Stimulated activated naive CD4-positive, alpha-beta T cell treated with Interleukin-2 at 50 U/mL for 16 hours (primary cell): ENCODE data around the gene PPY.
"Not testable (repeated sequence)": the region's sequence is repeated elsewhere in the genome, so short reads cannot be mapped to it uniquely, and the experiment has no call there.

Experiments used
- DNase-seq: peaks from one replicate; lab custom pipeline; 2025; lab: John Stamatoyannopoulos, UW

The PPY gene

DNA sequence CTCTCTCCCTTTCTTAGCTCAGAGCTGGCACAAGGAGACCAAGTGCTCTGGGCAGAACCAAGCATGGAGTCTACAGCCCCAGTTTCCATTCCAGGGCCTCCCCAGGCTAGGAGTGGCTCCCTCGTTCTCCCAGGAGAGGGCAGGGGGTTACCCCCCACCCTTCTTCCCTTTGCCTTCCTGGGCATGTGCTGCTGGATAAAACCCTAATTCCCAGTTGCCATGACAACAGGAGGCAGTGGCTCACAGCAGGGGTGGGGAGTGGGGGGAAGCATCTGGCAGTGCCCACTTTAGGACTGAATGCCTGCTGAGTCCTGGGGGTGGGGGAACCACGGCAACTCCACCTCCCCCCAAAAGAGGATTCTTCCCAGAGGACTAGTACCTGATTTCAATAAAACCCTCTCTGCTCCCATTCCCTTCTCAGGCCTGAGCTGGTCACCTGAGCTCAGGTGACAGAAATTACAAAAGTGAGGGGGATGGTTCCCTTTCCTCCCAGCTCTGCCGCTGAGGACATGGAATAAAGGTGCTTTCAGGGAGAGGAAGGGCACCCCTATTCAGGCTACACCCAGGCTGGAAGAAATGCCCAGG, 36.8 kb downstream of the PPY start:
- no peak for DNase-seq

DNA sequence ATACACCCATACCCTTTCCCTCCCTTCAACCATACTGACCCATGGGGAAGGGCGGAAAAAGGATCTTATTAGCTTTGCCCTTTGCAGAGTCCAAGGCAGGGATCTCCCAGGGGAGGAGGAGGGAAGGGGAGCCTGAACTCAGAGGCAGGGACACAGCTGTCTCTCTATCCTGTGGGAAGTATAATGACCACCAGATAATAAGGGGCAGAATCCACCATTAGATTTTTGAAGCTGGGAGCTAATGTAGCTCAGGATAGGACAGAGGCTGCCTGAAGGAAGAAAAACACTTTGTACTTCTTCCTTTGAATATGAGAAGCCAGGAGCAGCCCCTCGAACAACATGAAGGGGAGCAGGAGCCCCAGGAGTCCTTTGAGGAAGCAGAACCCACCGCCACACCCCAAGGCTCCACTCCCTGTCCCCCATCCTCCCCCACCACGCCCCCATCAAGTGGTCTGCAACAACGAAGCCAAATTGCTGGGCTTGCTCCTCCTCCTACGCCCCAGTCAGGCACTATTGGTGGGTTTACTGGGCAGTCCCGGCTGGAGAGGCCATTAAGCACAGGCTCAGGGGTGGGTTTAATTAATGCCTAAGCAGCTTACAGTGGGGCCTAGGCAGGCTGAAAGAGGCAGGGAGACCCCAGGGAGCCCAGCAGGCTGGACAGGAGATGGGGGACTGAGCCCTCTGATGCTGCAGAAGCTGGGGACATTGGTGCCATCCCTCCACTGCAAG, 40.3 kb downstream of the PPY start:
- DNase-seq, result no peak

DNA sequence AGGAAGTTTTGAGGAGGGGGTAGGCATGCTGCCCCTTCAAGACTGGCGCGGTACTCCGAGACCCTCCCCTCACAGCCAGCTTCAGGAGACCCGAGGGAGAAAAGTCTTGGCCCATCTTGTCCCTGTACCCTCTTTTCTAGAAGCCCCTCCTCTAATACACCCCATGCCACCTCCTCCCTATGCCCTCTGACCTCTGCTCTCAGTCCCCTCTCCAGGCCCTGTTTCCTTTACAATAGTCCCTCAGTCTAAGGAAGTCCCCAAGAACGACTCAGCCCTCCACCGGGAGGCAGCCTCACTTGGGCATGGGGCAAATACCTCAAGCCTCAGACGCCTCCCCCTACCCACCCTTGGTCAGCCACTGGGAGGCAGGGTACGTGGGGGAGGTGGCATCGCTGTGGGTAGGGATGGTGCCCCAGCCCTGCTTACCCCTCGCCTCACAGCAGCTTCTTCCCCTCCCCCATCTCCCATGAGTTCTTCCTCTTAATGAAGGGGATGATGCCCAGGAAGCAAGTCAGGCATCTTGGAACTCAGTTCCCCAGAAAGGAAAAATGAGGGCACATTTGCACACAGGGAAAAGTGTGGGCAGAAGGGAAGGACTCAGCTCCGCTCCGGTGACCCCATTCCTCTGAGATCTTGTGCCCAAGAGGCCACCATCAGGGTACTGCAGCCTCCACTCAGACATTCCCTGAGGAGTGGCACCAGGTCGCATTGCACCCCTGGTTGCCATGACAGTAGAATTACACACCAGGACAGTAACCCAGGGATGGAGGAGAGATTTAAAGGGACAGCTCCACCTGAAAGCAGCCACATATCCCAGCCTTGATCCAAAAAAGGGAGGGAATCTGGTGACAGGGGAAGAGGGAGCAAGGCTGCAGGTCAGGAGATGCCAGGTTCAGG, 41.2 kb downstream of the PPY start:
- DNase-seq, result no peak

DNA sequence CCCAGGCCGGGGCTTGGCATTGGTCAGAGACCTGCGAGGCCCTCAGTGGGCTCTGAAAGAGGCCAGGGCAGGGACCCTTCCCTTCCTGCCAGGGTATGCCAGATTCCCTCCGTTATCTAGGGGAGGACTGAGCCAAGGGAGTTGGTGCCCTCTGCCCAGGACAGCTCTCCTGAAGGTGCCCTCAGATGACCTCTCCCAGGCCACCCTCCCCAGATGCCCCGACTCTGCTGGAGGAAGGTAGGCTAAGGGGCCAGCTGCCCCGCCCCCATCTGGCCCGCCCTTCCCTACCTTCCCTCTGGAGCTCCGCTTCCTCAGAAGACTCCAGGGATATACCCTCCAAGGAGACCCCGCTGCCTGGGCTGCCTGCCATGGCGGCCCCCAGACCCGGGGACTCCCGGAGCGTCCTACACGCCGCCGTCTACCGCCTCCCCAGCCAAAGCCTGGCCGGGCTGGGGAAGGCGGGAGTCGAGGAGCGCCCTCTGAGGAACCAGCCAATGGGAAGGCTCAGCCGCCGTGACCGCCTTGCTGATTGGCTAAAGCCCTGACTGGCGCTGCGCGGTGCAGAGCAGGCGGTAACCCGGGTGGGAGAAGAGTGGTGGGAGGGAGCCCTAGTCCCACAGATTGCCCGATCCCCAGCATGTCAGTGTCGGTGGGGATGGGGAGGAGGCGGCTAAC, 42.0 kb downstream of the PPY start:
- DNase-seq, result peak; percentile 76

DNA sequence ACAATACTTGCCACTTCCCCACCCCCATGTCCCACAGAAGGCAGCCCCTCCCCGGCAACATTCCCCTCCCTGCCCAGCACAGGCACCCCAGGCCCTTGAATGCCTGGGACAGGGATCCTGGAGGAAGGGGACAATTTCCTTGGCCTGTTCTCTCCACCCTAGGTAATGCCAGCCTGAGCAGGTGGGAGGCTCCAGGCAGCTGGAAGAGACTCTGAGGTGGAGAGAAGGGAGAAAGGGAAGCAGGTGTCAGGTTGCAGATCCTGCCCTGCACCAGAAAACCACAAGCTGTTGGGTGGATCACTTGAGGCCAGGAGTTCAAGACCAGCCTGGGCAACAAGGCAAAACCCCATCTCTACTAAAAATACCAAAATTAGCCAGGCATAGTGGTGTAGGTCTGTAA, 43.8 kb downstream of the PPY start:
- DNase-seq, result no peak

DNA sequence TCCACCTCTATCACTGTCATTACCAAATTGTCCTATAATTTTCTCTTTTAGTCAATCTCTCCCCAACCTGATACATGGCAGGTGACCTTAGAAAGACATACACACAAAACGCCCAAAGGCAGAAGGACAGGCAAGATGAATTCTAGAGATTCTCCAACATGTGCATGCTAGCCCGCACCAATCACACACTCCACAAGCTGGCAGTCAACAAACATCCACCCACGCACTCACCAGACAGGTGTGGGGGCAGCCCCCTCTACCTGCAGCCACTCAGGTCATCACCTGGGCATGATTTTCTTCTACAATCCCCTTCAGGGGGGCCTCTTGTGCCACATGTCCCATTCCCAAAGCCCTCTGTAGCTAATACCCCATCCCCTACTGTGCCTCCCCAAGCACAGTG, 44.4 kb downstream of the PPY start:
- DNase-seq, result no peak

DNA sequence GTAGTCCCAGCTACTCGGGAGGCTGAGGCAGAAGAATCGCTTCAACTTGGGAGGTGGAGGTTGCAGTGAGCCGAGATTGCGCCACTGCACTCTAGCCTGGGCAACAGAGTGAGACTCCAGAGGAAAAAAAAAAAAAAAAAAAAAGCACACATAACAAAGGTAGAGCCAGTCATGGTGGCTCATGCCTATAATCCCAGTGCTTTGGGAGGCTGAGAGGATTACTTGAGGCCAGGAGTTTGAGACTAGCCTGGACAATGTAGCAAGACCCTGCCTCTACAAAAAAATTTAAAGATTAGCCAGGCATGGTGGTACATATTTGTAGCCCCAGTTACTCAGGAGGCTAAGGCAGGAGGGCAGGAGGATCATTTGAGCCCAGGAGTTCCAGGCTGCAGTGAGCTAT, 47.8 kb downstream of the PPY start:
- not testable (repeated sequence) for DNase-seq

DNA sequence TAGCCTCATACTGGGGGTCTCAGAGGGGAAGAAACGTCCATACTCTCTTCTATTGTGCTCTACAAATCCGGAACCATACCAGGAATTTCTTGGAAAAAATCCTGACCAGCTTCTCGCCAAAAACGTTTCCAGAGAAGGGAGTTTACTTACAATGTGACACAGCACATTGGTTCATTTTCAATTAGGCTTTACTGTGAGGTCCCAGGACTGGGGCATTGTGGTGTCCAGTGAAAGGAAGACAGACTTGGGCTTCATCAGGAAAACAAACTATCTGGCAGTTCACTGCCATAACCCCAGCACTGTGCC, 49.7 kb downstream of the PPY start:
- DNase-seq, result no peak

DNA sequence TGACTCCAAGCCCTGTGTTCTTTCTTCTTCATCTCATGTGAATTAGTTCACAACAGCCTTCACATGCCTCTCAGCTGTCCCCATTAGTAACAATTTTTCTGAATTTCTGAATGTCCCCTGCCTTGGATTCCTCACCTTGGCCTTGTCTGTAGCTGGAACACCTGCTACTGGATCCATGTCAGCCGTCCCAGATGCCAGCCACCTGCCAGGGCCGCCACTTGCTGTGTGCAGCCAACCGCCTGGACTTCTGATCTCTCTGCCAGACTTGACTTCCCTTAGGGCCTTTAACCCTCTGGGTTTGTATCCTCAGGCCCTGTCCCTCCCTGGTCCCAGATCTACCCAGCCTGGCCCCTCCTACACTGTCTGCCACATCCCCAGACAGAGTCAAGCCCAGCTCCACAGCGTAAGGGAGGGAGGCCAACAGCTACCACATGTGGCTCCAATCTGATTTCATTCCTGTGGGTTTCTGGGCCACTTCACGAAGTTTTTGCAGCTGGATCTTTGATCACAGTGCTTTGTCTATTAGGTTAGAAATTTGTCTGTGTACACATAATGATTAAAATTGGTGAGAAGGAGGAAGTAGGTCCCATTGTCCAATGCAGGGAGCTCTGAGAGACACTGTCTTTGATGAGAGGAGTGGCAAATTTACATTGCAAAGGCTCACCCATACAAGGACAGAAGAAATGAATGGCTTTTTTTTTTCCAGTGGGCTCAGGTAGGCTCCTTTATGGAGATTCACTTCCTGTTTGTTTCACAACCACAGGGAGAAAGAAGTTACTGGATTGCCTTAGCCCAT, 50.2 kb downstream of the PPY start:
- DNase-seq, result no peak
